ENCODE measurements around the gene OR4D1.
"Not testable (repeated sequence)": the region's sequence is repeated elsewhere in the genome, so short reads cannot be mapped to it uniquely, and the experiment has no call there.

The OR4D1 gene

GRCh38 chr17:58147930-58148434, at the start of gene OR4D1:
OR4D1 (plus strand) TSS chr17:58148384; CDS start chr17:58155154, 6,770 bp downstream.
- DNase-seq (ENCODE audit: low read depth): no peak

DNA sequence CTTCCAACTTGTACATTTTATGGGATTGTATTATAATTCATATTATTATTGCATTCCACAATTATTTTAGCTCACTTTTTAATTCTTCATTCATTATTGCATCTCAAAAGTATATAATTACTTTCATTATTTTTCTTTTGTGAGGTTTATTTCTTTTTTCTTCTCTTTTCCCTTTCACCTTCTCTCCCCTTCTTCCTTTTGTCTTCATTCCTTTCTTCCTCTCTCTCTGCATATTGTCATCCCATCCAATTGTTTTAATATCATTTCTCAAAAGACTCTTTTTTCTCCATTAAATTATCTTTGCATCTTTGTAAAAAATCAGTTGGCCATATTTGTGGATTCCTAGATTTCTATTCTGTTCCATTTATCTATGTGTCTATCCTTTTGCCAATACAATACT, 47.7 kb upstream of the OR4D1 start:
- DNase-seq (ENCODE audit: low read depth): no peak

DNA sequence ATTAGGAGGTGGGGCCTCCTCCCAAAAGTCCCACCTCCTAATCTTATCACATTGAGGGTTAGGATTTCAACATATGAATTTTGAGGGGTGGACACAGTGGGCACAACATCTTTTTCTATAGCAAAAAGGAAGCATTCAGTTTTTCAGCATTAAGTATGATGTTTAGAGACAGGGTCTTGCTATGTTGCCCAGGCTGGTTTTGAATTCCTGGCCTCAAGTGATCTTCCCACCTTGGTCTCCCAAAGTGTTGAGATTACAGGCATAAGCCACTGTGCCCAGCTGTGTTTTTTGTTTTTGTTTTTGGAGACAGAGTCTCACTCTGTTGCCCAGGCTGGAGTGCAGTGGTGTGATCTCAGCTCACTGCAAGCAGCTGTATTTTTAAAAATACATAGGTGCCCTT, 46.3 kb upstream of the OR4D1 start:
- DNase-seq (ENCODE audit: low read depth): not testable (repeated sequence)

GRCh38 chr17:58105093-58105492, 43.1 kb upstream of the OR4D1 start:
- no peak for DNase-seq (ENCODE audit: low read depth)

GRCh38 chr17:58107306-58107705, 40.9 kb upstream of the OR4D1 start:
- DNase-seq (ENCODE audit: low read depth): no peak

DNA sequence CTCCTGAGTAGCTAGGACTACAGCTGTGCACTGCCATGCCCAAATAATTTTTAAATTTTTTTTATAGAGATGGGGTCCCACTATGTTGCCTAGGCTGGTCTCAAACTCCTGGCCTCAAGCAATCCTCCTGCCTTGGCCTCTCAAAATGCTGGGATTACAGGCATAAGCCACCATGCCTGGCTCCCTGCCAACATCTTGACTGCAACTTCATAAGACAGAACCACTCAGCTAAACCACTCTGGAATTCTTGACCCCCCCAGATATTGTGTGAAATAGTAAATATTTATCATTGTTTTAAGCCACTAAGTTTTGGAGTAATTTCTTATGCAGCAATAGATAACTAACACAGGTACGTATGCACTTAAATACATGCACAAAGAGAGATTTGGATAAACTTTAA, 39.0 kb upstream of the OR4D1 start:
- no peak for DNase-seq (ENCODE audit: low read depth)

- no peak for DNase-seq (ENCODE audit: low read depth)
Measured at GRCh38 chr17:58110012-58110411, 38.2 kb upstream of the OR4D1 start.

DNA sequence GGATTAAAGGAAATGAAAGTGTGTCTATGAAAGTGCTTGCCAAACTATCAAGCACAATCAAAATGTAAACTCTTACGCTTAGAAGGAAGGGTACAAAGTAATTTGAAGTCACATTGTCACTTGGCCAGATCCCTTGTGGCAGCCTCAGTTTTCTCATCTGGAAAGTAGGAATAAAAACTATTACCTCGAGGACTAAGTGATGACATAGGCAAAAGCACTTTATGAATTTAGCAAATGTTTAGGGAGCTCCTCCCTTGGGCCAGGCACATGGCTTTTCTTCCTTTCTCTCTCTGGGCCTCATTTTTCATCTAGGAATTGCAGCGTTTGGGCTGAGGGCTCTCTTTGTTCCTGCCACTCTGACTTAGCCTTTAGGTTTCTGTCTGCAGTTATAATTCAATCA, 36.5 kb upstream of the OR4D1 start:
- no peak for DNase-seq (ENCODE audit: low read depth)

DNA sequence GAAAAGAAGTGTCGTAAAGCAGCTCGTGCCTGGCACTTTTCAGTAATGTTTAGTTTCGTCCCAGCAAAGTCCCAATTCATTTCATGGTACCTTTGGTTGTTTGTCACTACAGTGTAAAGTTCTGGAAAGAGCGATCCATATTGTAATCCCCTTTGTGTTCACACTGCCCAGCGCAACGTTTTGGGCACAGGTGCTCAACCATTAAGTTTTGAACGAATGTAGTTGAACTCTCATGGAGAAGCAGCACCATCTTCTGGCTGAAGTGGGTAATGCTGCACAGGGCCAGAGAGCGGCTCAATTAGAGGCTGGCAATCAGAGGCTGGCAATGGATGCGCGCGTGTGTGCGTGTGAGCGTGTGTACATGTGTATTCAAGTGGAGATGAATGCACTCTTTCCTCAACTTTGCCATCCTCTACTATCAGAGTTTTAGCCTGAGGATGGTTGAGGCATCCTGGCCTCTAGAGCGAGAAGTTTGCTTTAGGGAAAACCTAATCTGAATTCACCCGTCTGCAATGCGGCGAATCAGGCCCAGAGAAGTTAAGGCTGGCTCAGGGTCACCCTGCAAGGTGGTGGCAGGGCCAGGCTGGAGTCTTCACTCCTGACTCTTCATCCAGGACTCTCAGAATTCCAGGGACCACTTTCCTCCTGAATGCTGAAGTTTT, 35.1 kb upstream of the OR4D1 start:
- DNase-seq (ENCODE audit: low read depth): peak; percentile 42

DNA sequence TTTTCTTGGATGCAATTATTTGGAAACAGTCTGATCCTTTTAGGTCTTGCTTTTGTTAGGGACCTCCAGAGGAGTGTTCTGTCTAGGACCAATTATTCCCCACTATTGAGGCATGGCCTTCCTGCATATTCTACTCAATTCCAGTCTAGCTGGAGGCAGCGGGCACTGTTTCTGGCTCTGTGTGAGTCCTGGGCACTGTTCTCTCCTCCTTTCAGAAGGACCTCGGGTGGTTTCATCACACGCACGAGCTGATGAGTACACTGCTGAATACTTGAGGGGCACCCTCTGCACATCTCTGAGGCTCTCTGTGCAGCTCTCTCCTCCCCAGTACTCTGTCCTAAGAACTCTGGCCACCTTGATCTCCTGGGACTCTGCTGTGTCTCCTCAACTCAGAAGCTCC, 34.2 kb upstream of the OR4D1 start:
- no peak for DNase-seq (ENCODE audit: low read depth)

GRCh38 chr17:58117382-58117781, 30.8 kb upstream of the OR4D1 start:
- no peak for DNase-seq (ENCODE audit: low read depth)

- no peak for DNase-seq (ENCODE audit: low read depth)
Measured at GRCh38 chr17:58119491-58119890, 28.7 kb upstream of the OR4D1 start.

- DNase-seq (ENCODE audit: low read depth): peak; percentile 23
Measured at GRCh38 chr17:58120195-58120822, 27.9 kb upstream of the OR4D1 start.

DNA sequence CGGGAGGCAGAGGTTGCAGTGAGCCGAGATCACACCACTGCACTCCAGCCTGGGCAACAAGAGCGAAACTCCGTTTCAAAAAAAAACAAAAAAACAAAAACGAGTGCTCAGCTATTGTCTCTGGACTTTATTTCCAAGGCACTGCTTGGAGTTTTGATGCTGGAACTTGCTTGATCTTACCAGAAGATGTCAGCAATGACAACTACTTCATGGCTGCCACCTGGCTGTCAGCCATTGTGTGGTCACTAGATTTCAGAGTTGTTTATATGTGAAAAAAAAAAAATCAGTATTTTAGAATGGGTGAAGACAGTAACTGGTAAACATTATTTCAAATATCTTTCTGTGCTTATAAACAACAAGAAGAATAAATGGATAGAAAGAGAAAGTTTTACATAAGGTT, 26.3 kb upstream of the OR4D1 start:
- DNase-seq (ENCODE audit: low read depth): peak; percentile 3

GRCh38 chr17:58127846-58128245, 20.3 kb upstream of the OR4D1 start:
- no peak for DNase-seq (ENCODE audit: low read depth)

DNA sequence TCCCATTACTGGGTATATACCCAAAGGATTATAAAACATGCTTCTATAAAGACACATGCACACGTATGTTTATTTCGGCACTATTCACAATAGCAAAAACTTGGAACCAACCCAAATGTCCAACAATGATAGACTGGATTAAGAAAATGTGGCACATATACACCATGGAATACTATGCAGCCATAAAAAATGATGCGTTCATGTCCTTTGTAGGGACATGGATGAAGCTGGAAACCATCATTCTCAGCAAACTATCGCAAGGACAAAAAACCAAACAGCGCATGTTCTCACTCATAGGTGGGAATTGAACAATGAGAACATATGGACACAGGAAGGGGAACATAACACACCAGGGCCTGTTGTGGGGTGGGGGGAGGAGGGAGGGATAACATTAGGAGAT, 15.5 kb upstream of the OR4D1 start:
- DNase-seq (ENCODE audit: low read depth): not testable (repeated sequence)

- DNase-seq (ENCODE audit: low read depth): no peak
Measured at GRCh38 chr17:58136669-58137279, 11.4 kb upstream of the OR4D1 start.

GRCh38 chr17:58141505-58141904, 6.7 kb upstream of the OR4D1 start:
- DNase-seq (ENCODE audit: low read depth): no peak

DNA sequence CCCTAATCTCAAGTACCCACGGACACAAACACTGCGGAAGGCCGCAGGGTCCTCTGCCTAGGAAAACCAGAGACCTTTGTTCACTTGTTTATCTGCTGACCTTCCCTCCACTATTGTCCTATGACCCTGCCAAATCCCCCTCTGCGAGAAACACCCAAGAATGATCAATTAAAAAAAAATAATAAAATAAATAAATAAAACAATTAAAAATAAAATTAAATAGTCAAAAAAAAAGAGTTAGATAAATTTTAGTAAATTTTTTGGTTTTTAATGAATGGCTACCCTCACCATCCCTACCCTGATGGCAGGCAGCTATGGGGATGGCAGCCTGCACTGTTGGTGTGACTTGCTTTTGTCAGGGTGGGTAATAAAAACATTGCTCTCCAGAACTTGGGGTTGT, 4.8 kb upstream of the OR4D1 start:
- not testable (repeated sequence) for DNase-seq (ENCODE audit: low read depth)

DNA sequence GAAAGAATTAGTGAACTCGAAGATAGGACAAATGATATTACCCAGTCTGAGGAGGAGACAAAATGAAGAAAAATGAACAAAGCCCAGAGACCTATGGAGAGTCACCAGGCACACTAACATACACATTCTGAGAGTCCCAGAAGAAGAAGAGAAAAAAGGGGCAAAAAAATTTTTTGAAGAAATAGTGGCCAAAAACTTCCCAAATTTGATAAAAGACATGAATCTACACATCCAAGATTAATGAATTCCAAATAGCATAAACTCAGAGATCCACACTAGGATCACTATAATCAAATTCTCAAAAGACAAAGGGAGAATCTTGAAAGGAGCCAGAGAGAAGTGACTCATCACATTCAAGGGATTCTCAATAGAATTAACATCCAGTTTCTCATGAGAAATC, 3.4 kb upstream of the OR4D1 start:
- DNase-seq (ENCODE audit: low read depth): no peak

DNA sequence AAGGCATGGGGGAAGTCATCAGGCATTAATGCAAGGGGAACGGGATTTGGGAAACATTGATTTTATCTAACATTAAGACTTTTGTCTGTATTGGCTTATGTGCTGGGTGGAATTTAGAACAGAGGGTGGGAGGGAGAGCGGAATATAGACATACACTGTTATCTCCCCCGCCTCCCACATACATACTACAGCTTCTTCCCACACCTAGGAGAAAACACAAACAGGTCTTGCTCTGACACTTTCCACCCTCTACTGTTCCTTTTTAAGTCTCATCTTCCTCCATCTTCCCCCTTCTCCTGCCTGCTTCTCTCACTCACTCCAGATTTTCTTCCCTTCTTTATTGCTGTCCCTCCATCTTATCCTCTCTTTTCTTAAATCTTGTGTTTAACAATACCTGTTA, 425 bp downstream of the OR4D1 start:
- DNase-seq (ENCODE audit: low read depth): no peak

DNA sequence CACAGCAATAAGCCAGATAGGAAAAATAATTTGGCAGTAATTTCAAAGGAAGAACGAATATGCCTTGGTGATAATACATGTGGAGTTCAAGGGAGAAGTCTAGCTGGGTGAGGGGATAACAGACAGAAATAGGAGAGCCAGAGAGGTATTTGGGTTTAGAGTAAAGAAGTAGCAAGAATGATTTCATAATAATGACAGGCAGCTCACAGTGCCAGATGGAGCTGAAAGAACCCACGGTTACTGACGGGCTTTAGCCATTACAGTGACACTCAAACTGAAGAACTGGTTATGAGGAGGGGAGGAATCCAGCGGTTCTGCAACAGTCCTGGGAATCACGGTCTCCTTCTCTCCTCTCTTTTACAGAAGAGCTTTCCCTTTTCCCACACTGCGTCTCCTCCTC, 2.2 kb downstream of the OR4D1 start:
- DNase-seq (ENCODE audit: low read depth): no peak

DNA sequence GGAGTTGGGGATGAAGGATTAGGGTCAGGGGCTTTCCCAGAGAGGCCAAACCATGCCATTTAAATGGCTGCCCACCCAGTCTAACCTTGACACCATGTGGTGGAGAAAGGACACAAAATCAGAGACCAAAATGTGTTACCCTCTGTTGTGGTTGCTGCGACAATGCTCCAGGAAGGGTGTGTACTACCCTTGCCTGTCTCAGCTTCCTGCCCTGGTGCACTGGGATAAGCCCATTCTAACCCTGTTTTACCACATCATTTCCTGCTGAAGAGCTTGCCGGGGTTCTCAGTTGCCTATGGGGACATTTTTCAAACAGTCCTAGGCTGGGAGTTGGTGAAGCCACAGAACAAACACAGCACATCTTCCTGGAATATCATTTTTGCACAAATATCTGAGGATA, 4.9 kb downstream of the OR4D1 start:
- DNase-seq (ENCODE audit: low read depth): no peak
